Measurements from ENCODE around the gene HDAC4.

- TF ChIP-seq CTCF (IDR thresholded peaks at IDR 0.05): no peak
- no peak for TF ChIP-seq POLR2A (IDR thresholded peaks at IDR 0.05; ENCODE audit: low read length)
- no peak for TF ChIP-seq JUN (IDR thresholded peaks at IDR 0.05)
- TF ChIP-seq HOXB13 (CRISPR knock-in tag; IDR thresholded peaks at IDR 0.05; ENCODE audit: low read depth): no peak
Observed at GRCh38 chr2:239258248-239258647, 142.6 kb downstream of the HDAC4 start.

Measured in A549 (cell line).